Measurements from ENCODE around the gene SLC47A1. TPM values are rescaled to one million over a fixed set of nuclear protein-coding genes. Genes with fewer than 3 reads are reported as not detected.

SLC47A1 gene
- total and polyA plus RNA-seq, 12 donors = 0.62 to 20.3 (median 6.7) TPM

GRCh38 chr17:19551591-19552148, 18.0 kb downstream of the SLC47A1 start:
- ATAC-seq (peak in 1 of 8 donors; percentile 23), DNase-seq (no peak)
- TF ChIP-seq CTCF (IDR thresholded peaks at IDR 0.05) = no peak
- intact Hi-C loops (cut with DNase I) = loop anchor here in 1 of 10 donors (10.0 kb wide), 1 partner anchor 57 kb away; no protein-coding TSS in a partner anchor
- Histone ChIP-seq H3K4me3 (no peak overlapping the region), H3K4me1 (peaks cover 0 to 10% (median 3%) of the 10 kb centered on the region in 9 donors), H3K27ac (no peak overlapping the region), H3K27me3 (peaks cover 0 to 4% (median 0%) of the 10 kb centered on the region in 7 donors), H3K9me3 (no peaks in the 10 kb centered on the region), H3K36me3 (no peaks in the 10 kb centered on the region)
- WGBS, 2 donors = 73 to 76% methylated on average over 9 of the region's 9 CpGs

DNA sequence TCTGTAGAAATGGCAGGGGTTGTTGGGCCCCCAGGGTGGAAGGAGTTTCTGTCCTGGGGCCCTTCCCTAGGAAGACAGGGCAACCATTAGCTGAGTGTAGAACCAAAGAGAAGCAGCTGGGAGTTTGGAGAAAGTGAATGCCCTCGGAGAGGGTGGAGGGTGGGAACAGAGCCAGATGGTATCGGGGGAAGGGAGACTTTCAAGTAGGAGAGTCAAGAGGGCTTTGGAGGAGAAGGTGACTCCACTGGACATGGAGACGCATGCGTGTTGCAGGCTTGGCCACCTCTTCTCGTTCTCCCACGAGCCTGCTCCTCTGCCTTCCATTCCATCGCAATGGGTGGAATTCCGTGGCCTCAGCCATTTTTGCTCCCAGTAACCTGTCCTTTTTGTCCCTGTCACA, 19.4 kb downstream of the SLC47A1 start:
- Histone ChIP-seq H3K4me1 (peaks cover 0 to 7% (median 0%) of the 10 kb centered on the region in 9 donors), H3K9me3 (peaks cover 0 to 4% (median 2%) of the 10 kb centered on the region in 11 donors), H3K4me3 (no peak overlapping the region), H3K27ac (no peak overlapping the region), H3K36me3 (no peaks in the 10 kb centered on the region), H3K27me3 (peaks cover 0 to 4% (median 0%) of the 10 kb centered on the region in 7 donors)
- no peak for ATAC-seq
- no peak for DNase-seq
- WGBS, 2 donors = 90 to 94% methylated on average over 8 of the region's 8 CpGs
- intact Hi-C loops (cut with DNase I) = loop anchor here in 1 of 10 donors (10.0 kb wide), 1 partner anchor 58 kb away; no protein-coding TSS in a partner anchor
- TF ChIP-seq CTCF (IDR thresholded peaks at IDR 0.05) = no peak

DNA sequence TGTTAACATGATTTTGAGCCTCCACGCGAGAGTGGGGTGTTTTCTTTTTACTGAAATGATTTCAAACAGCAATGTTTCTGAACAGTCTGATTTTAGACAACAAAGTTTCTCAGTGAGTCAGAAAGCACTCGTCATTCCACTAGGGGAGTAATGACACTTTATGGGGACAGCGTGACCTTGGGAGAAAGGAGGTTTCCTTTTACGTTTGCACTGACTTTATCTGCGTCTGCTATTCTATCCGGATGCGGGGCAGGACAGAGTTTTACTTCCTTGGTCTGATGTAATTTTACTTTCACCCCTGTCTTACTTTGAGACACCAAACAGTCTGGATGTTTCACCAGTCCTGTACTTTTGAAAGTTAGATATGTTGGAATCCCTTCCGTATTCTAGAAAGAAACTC, 20.7 kb downstream of the SLC47A1 start:
- Histone ChIP-seq H3K9me3 (peaks cover 0 to 10% (median 3%) of the 10 kb centered on the region in 11 donors), H3K36me3 (no peaks in the 10 kb centered on the region), H3K27me3 (peaks cover 0 to 4% (median 0%) of the 10 kb centered on the region in 7 donors), H3K4me1 (peaks cover 0 to 7% (median 0%) of the 10 kb centered on the region in 9 donors), H3K4me3 (no peak overlapping the region), H3K27ac (peak overlapping the region in 7 of 10 donors; percentile 7 to 66 (median 44))
- peak in 7 of 8 donors; percentile 59 to 84 (median 73) for ATAC-seq
- no peak for DNase-seq
- intact Hi-C loops (cut with DNase I) = loop anchor here in 1 of 10 donors (10.0 kb wide), 1 partner anchor 60 kb away; no protein-coding TSS in a partner anchor
- 33 to 37% methylated on average over 9 of the region's 9 CpGs for WGBS, 2 donors
- peak in 1 of 9 donors; percentile 5 for TF ChIP-seq CTCF (IDR thresholded peaks at IDR 0.05)

GRCh38 chr17:19555746-19556145, 22.1 kb downstream of the SLC47A1 start:
- ATAC-seq (no peak), DNase-seq (no peak)
- no peaks in the 10 kb centered on the region for H3K36me3 ChIP-seq
- peaks cover 0 to 10% (median 3%) of the 10 kb centered on the region in 11 donors for H3K9me3 ChIP-seq
- 93 to 96% methylated on average over 11 of the region's 11 CpGs for WGBS, 2 donors
- peaks cover 0 to 3% (median 0%) of the 10 kb centered on the region in 7 donors for H3K27me3 ChIP-seq
- TF ChIP-seq CTCF (IDR thresholded peaks at IDR 0.05) = no peak
- intact Hi-C loops (cut with DNase I) = loop anchor here in 1 of 10 donors (10.0 kb wide), 1 partner anchor 61 kb away; no protein-coding TSS in a partner anchor
- no peak overlapping the region for H3K4me3 ChIP-seq
- no peak overlapping the region for H3K27ac ChIP-seq
- H3K4me1 ChIP-seq = peaks cover 0 to 7% (median 0%) of the 10 kb centered on the region in 9 donors
